HL-60 (cell line): ENCODE measurements around the gene SPATA2.

Experiments used
- POLR2AphosphoS5 ChIP-seq: IDR thresholded peaks from 2 replicates; pipeline ENCODE4 v1.6.1; 2012; ENCODE audit warnings: low read depth
- TF ChIP-seq, protein P1 (sequence below): IDR thresholded peaks from one replicate; pipeline ENCODE4 v1.5.1; 2011; ENCODE audit warnings: low read length, control low read depth, inconsistent platforms; ENCODE audit not compliant: insufficient read depth
- TF ChIP-seq, protein P2 (sequence below): IDR thresholded peaks from 2 replicates; pipeline ENCODE4 v1.6.1; 2012; ENCODE audit warnings: low read depth; ENCODE audit not compliant: insufficient replicate concordance

DNA sequence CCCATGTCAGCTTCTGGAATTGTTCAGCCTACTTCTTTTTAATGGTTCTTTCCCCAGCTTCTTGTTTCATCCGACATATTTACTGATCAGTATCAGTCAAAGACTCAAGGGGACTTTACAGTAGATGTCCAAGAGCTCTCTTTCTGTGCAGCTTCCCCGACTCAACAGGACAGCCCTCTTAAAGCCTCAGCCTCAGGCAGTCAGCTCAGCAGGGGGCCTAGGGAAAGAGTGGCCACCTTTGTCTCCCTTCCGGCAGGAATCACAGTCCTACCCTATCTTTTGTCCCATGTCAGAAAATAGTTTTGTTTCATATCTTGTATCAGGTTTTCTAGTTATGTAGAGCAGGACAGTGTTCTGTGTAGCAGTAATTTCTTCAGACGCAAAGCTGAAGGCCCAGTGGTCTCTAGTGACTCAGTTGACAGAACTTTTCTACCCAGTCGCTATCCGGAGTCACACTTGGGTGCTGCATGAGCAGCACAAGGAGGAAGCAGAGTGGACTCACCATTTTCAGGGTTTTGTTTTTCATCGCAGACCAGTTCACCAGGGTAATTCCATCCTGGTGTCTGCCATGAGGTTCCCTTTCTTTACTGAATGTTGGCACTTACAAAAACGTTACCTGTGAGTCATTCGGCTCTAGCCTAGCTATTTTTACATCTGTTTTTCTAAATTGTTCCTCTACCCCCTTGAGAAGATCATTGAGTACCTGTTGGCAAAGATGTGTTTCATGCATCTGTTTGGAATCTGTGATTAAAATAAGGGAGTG, 47.7 kb downstream of the SPATA2 start:
- TF ChIP-seq, protein P1, sequence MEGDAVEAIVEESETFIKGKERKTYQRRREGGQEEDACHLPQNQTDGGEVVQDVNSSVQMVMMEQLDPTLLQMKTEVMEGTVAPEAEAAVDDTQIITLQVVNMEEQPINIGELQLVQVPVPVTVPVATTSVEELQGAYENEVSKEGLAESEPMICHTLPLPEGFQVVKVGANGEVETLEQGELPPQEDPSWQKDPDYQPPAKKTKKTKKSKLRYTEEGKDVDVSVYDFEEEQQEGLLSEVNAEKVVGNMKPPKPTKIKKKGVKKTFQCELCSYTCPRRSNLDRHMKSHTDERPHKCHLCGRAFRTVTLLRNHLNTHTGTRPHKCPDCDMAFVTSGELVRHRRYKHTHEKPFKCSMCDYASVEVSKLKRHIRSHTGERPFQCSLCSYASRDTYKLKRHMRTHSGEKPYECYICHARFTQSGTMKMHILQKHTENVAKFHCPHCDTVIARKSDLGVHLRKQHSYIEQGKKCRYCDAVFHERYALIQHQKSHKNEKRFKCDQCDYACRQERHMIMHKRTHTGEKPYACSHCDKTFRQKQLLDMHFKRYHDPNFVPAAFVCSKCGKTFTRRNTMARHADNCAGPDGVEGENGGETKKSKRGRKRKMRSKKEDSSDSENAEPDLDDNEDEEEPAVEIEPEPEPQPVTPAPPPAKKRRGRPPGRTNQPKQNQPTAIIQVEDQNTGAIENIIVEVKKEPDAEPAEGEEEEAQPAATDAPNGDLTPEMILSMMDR: no peak
- TF ChIP-seq POLR2AphosphoS5: no peak
- TF ChIP-seq, protein P2, sequence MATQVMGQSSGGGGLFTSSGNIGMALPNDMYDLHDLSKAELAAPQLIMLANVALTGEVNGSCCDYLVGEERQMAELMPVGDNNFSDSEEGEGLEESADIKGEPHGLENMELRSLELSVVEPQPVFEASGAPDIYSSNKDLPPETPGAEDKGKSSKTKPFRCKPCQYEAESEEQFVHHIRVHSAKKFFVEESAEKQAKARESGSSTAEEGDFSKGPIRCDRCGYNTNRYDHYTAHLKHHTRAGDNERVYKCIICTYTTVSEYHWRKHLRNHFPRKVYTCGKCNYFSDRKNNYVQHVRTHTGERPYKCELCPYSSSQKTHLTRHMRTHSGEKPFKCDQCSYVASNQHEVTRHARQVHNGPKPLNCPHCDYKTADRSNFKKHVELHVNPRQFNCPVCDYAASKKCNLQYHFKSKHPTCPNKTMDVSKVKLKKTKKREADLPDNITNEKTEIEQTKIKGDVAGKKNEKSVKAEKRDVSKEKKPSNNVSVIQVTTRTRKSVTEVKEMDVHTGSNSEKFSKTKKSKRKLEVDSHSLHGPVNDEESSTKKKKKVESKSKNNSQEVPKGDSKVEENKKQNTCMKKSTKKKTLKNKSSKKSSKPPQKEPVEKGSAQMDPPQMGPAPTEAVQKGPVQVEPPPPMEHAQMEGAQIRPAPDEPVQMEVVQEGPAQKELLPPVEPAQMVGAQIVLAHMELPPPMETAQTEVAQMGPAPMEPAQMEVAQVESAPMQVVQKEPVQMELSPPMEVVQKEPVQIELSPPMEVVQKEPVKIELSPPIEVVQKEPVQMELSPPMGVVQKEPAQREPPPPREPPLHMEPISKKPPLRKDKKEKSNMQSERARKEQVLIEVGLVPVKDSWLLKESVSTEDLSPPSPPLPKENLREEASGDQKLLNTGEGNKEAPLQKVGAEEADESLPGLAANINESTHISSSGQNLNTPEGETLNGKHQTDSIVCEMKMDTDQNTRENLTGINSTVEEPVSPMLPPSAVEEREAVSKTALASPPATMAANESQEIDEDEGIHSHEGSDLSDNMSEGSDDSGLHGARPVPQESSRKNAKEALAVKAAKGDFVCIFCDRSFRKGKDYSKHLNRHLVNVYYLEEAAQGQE: no peak
